ENCODE data around the gene RYR2.
"Not testable (repeated sequence)": the region's sequence is repeated elsewhere in the genome, so short reads cannot be mapped to it uniquely, and the experiment has no call there.

RYR2 gene

DNA sequence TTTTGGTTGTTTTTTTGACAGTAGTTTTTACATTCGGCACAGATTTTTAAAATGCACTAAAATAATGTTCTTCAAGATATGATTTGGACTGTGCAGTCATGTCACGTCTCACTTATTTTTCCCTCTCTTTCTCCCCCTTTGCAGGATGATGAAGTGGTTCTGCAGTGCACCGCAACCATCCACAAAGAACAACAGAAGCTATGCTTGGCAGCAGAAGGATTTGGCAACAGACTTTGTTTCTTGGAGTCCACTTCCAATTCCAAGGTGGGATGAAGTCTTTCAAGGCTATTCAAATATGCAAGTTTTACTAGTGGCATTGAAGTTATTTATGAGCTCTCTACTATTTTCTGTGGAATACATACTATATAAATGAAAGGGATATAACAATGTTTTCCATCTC lies 228.4 kb downstream of the RYR2 start:
- no peak for FAIRE-seq

DNA sequence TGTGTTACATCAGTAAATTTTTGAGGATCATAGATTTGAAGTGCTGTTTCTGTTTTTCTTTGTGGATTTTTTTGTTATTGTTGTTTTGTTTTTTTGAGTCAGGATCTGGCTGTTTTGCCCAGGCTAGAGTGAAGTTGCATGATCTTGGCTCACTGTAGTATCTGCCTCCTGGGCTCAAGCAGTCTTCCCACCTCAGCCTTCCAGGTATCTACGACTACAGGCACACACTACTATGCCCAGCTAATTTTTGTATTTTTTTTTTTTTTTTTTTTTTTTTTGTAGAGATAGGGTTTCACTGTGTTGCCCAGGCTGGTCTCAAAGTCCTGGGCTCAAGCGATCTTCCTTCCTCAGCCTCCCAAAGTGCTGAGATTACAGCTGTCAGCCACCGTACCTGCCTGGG lies 236.0 kb downstream of the RYR2 start:
- not testable (repeated sequence) for FAIRE-seq

DNA sequence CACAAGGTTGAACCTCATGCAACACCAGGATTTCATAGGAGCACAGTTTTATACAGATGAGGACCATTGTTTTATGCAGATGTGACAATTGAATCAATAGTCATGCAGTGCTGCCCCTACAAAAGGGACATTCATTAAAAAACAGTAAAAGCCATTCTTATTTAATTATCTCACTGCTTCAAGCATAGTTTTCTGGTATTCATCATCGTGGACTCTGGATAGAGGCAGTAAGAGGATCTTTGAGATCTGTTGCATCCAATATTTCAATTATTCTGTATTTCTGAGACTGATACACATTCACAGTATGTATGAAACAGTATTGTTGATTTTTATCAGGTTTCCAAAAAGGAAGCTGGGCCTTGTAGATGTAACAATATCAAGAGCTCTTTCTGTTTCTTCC lies 237.6 kb downstream of the RYR2 start:
- no peak for FAIRE-seq

DNA sequence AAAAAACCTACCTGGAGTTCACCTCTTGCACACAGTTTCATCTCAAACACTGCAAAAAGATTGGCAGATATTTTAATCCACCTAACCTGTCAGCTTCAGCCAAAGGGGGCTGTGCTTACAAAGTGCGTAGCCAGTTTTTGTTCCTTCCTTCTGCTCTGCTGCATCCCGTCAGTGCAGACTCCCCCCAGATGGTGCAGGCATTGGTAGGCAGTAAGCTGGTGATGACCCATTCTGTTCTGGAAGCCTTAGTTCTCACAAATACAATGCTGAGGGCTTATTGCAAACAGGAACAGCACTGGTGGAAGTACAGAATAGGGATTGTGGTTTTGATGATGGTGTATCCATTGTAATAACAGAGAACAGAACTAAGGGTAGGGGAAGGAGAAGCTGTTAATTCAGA lies 239.5 kb downstream of the RYR2 start:
- FAIRE-seq = no peak

DNA sequence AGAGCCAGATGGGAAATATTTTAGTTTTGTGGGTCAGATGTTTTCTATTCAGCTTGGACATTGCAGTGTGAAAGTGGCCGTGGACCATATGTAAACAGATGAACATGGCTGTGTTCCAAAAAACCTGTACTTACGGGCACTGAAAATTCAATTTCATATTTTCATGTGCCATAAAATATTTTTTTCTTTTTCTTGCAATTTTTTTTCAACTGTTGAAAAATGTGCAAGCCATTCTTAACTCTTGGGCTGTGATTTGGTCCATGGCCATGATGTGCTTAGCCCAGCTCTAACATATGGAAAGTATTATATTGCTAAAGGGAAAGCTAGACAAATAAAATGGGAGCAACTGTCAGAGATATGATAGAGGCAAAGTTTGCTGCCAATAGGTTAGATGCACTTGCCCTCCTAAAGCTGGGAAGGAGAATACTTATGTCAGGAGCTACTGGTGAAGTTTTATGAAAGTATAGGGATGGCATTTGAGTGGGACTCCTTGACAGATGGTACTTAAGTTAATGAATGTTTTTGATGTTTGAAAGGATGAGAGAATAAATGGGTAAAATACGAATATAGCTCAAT lies 240.3 kb downstream of the RYR2 start:
- FAIRE-seq = no peak

DNA sequence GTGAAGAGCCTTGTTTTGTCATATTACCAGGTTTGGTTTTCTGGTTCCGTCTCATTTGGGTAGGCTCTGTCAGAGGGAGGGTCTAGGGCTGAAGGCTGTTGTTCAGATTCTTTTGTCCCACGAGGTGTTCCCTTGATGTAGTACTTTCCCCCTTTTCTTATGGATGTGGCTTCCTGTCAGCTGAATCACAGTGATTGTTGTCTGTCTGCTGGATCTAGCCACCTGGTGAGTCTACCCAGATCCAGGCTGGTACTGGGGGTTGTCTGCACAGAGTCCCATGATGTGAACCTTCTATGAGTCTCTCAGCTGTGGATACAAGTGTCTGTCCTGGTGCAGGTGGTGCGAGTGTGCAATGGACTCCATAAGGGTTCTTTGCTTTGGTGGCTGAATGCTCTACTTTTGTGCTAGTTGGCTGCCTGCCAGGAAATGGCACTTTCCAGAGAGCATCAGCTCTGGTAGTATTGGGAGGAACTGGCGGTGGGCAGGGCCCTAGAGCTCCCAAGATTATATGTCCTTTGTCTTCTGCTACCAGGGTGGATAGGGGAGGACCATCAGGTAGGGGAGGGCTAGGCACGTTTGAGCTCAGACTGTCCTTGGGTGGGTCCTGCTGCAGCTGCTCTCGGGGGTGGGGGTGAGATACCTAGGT lies 246.0 kb downstream of the RYR2 start:
- no peak for FAIRE-seq

DNA sequence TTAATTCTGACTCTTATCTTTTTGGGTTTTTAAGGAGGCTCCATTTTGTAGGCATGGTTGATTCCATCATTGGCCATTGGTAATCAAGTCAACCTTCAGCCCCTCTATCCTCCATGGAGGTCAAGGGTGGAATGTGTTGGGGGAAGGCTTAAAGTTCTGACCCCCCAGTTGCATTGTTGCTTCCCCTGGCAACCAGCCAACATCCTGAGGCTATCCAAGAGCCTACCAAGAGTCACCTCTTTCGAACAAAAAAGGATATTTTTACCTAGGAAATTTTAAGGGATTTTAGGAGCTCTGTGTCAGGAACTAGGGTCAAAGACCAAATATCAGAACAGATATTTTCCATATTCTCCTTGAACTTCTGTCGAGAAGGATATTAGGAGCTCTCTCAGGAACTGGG lies 251.8 kb downstream of the RYR2 start:
- FAIRE-seq = no peak

DNA sequence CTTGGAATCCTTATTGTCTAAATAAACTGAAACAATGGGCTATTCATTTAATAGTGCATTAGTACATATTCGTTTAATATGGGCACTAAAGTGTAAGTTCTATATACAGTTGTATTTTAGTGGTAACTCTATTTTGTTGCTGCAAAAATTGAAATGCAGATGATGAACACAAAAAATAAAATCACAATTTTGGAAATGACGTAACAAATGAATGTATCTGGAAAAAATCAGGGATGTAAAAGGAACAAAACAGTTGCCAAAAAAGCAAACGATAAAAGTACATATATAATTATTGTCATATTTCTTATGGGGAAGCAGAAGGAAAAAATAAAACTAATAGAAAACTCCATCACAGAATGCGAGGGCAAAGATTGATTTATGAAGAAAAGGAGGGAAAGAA lies 254.9 kb downstream of the RYR2 start:
- no peak for FAIRE-seq

DNA sequence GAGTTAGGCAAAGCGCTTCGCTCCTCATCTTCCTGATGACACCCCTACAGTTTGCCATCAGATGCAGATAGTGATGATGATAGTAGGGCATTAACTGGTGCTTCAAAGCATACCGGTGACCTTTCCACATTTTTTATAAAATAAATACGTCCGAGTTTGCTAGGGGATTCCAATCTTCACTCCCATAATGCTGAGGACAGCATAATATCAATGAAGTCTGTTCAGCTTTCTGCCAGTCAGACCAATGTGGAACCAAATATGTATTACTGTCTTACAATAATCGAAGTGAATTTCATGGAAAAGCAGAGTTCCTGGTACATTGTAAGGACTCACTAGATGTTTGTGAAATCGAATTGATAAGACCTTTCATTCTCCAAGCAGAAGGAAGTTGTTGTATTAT lies 258.7 kb downstream of the RYR2 start:
- FAIRE-seq = no peak

DNA sequence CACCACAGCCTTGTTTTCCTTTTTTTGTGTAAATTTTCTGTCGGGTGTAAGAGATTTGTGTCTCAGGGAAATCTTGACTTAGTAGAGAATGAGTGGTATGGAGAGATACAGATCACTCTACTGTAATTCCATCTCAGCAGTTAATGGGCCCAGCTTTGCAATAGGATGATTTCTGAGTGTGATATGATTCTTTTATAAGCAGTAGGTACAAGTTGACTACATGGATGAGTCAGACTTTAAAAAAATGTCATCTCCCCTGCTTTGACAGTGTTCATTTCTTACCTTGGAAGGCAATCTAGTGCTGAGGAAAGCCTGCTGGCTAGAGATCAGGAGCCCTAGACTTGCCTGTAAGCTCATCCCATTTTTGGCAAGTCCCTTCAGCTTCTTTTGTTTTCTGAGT lies 261.9 kb downstream of the RYR2 start:
- no peak for FAIRE-seq

DNA sequence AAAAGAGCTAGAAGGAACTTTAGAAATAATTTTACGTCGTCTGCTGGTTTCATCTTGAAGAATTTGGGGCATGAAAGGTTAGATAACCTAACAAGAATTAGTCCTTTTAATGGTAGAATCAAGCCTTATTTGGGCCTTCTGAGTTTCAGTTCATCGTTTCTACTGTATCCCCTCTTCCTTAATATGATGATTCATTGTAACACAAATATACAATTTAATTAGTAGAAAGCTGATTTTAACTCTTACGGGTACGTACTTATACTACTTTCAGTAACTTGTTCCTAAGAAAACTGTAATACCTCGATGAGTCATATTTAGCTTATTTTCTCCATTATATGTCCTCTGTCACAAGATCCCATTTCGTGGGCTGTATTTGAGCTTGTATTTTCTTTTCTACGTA lies 264.7 kb downstream of the RYR2 start:
- FAIRE-seq = no peak

DNA sequence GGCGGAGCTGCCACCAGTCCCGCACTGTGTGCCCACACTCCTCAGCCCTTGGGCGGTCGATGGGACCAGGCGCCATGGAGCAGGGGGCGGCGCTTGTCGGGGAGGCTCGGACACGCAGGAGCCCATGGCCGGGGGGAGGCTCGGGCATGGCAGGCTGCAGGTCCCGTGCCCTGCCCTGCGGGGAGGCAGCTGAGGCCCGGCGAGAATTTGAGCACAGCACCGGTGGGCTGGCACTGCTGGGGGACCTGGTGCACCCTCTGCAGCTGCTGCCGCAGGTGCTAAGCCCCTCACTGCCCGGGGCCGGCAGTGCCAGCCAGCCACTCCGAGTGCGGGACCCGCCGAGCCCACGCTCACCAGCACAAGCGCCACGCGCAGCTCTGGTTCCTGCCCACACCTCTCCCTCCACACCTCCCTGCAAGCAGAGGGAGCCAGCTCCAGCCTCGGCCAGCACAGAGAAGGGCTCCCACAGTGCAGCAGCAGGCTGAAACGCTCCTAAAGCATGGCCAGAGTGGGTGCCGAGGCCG lies 267.7 kb downstream of the RYR2 start:
- FAIRE-seq = no peak

DNA sequence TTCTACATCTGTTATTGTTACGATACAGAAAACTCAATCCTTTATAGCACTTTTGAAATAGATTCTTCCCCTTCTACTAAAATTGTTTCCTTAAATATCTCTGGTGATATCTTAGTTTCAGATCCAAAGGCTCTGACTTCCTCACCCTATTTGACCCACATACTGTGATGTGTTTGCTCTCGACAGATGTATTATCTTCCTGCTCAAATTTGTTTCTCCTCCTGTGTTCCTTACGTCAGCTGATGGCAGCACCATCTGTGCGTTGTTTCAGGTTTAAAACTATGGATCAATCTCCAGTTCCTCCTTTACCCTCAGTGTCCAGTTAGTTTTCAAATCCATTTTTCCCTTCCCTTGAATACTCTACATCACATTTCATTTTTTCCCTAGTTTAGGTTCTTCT lies 274.4 kb downstream of the RYR2 start:
- FAIRE-seq = no peak

DNA sequence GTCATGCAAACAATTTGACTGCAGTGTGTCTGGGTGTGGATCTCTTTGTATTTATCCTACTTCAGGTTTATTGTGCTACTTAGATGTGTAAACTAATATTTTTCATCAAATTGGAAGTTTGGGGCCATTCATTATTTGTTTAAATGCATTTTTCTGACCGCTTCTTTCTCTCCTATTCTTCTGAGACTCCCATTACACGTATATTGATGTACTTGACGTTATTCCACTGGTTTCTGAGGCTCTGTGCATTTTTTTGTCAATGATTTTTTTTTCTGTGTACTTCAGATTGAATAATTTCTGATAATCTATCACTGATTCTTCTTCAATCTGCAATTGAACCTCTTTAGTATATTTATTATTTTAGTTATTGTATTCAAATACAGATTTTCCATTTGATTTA lies 276.8 kb downstream of the RYR2 start:
- no peak for FAIRE-seq

DNA sequence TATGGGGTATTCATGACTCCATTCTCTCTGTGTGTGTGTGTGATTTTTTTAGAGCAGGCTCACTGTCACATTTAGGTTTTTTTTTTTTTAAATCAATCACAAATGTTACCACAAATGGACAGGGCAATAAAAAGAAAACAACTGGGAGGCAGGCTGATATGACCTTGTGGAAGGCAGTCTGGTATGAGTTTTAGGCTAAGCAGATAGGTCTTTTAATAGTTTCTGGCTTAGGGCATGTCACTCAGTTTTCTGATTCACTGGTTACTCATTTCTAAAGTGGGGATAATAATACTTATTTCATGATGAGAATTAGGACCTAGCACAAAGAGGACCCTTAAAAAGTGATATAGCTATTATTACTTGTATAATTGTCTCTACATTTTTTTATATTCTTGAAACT lies 278.9 kb downstream of the RYR2 start:
- FAIRE-seq = no peak

DNA sequence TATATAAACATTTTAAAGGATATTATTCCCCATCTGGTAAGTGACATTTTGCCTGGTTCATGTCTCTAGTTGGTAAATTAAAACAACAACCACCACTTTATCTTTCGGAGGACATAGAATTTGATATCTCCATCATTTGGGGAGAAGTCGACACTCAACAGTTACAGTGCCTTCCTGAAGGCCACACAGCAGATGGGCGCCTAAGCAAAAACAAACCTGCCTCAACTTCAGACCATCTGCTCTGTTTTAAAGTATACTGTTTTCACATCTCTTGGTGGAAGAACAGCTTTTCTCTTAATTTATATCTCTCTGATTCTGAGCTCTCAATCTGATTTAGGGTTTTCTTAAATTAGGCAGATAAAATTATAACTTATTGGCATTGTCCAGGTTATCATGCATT lies 282.2 kb downstream of the RYR2 start:
- no peak for FAIRE-seq

DNA sequence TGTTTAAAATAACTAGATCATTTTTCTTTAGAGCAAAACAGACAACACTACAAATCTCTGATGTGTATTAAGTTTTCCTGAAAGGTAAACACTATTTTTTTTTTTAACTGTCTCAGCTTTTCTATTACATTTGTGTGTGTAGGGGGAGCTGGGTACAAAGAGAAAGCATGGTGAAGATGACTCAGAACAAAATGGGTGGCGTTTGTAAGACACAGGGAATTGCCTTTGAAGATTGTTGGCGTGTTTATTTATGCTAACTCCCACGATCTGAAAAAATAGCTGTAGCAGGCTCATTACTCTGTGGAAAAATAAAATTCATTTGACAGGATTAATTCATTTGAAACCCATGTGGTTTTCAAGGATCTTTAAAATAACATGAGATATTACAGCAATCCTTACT lies 285.1 kb downstream of the RYR2 start:
- no peak for FAIRE-seq

DNA sequence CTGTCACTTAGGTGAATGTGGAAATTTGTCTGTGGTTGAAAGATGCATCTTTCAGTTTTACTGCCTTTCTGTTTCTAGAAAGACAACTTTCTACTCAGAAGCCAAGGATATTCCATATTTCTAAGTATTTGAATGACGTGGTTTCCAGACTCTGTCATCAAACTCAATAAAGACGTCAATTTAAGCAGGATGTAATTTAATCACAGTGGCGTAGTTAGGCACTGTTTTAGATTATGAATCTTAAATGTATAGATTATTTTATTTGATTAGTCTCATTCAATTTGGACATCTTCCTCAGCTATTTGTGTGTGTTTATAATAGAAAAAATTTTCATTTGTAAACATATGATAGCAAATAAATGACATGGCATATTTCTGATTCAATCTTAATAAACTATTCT lies 298.9 kb downstream of the RYR2 start:
- no peak for FAIRE-seq

DNA sequence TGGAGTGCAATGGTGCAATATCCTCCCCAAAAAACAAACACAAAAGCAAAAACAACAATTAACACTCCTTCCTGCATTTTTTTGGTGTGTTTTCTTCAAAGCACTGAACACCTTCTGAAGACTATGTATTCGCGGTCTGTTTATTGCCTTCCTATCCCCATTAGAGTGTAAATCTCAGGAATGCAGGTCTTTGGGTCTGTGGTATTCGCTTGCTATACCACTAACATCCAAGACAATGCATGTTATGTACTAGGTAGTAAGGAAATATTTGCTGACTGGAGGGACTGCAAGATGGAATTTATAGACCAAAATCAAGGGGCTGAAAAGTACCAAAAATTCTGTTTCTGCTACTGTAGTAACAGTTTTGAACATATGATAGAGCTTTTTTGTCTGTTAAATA lies 299.4 kb downstream of the RYR2 start:
- no peak for FAIRE-seq

DNA sequence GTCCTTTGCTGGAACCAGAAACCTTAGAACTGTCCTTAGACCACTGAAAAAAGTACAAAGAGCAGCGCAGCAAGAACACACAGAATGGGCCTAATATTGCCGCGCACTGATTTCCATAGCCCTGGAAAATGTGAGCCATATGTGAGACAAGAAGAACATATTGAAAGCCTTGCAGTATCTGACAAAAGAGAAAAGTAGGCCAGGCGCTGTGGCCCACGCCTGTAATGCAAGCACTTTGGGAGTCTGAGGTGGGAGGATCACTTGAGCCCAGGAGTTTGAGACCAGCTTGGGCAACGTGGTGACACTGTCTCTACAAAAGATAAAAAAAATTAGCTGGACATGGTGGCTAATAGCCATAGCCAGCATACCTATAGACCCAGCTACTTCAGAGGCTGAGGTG lies 300.7 kb downstream of the RYR2 start:
- no peak for FAIRE-seq

DNA sequence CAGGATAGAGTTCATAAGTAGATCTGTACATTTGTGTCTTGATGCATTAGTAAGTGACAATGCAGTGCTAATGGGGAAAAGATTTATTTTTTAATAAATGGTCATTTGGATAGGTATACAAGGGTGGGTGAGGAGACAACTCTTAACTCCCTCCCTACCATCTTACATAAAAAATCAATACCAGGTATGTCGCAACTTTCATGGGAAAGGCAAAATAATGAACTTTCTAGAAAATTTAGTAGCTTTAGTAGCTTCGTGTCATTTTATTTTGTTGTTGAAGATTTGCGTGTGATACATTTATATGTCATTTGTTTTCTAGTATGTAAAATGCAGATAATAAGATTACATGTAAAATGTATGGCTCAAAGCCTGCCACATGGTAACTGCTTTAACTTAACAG lies 310.8 kb downstream of the RYR2 start:
- FAIRE-seq = no peak

DNA sequence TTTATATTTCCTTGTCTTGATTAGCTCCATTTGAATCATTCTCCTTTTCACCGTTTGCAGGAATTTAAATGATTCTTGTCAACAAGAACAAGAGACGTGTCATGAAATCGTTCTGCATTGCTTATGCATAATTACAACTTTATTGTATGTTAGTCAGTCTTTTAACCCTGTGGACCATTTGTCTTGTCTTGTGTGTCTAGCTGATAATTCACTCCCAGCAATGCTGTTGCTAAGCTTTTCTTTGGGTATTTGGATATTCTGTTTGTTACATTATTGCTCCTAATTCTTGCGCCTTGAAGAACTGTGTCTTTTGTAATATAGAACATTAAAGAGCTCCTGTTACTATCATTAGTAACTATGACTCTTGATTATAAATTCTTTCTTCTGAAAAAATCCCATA lies 311.9 kb downstream of the RYR2 start:
- FAIRE-seq = no peak

DNA sequence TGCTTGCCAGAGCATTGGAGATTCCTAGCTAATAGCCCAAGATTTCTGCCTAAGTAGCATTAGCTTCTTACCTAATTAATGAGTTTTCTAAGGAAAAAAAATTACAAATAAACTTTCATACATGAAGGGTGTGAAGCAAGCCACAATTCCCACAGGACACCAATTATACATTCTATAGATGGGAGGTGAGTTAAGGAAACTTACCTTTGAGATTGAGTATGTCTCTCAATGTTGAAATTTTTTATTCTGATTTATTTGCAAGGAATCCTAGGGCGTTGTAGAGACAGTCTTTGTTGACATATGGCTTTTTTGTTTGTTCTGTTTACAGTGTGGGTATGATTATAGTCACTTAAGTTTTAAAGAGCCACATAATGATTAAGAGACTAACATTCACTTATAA lies 313.0 kb downstream of the RYR2 start:
- no peak for FAIRE-seq

DNA sequence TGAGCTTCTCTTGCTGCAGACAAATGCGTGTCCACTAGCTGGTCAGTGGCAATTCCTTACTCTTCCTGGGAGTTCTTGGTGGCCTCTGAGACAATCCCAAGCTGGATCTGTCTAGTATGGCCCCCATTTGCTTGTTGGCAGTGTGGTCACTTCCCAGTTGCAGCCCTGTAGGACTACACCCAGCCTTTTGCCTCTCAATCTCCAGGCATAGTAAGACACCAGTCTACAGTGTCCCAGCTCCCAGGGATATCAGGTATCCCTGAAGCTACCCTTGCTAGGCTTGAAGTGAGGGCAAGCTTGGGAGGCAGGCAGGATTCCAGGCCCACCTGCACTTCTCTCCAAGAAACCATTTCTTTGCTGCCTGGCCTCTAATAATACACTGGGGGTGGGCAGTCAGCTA lies 316.6 kb downstream of the RYR2 start:
- no peak for FAIRE-seq

DNA sequence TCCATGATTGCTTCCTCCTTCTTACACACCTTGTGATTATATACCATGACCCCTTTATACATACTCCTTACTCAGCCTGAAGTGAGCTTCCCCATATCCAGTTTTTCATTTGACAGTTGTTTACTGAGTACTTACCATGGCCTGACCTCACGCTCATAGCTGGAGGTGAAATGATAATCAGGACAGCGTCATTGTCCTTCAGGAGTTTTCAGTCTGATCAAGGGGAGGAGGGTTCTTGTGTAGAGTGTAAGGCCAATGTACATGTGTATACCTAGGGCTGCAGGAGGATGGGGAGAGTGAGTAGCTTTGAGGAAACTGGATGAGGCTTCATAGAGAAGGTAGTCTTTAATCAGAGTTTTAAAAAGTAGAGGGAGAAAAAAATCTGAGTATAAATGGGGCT lies 325.8 kb downstream of the RYR2 start:
- no peak for FAIRE-seq

Data from colon (tissue), 2 donors.